ENCODE data around the gene NUMBL.

The NUMBL gene

GRCh38 chr19:40671404-40671803, 19.0 kb downstream of the NUMBL start:
- Mint-ChIP-seq H3K9me3 (peaks cover 3% of the 10 kb centered on the region), H3K36me3 (ENCODE audit: low read depth) (peaks cover 48% of the 10 kb centered on the region), H3K27me3 (ENCODE audit: low read depth) (no peaks in the 10 kb centered on the region), H3K4me3 (no peak overlapping the region), H3K27ac (no peak overlapping the region), H3K4me1 (no peaks in the 10 kb centered on the region)
- TF ChIP-seq CTCF (IDR thresholded peaks at IDR 0.05; ENCODE audit: unreplicated experiment in 3 of 3): no peak

- Mint-ChIP-seq H3K4me3 (no peak overlapping the region), H3K4me1 (no peaks in the 10 kb centered on the region), H3K27ac (no peak overlapping the region), H3K9me3 (peaks cover 3% of the 10 kb centered on the region), H3K36me3 (ENCODE audit: low read depth) (peaks cover 44% of the 10 kb centered on the region), H3K27me3 (ENCODE audit: low read depth) (no peaks in the 10 kb centered on the region)
- no peak for TF ChIP-seq CTCF (IDR thresholded peaks at IDR 0.05; ENCODE audit: unreplicated experiment in 3 of 3)
Measured at GRCh38 chr19:40668991-40669614, 21.3 kb downstream of the NUMBL start.

- H3K4me3 Mint-ChIP-seq: no peak overlapping the region
- H3K4me1 Mint-ChIP-seq: peaks cover 9% of the 10 kb centered on the region
- no peak overlapping the region for H3K27ac Mint-ChIP-seq
- TF ChIP-seq CTCF (IDR thresholded peaks at IDR 0.05; ENCODE audit: unreplicated experiment in 3 of 3): no peak
- peaks cover 44% of the 10 kb centered on the region for H3K36me3 Mint-ChIP-seq (ENCODE audit: low read depth)
- peaks cover 3% of the 10 kb centered on the region for H3K9me3 Mint-ChIP-seq
- H3K27me3 Mint-ChIP-seq (ENCODE audit: low read depth): peaks cover 4% of the 10 kb centered on the region
Measured at GRCh38 chr19:40667602-40668001, 22.8 kb downstream of the NUMBL start.

DNA sequence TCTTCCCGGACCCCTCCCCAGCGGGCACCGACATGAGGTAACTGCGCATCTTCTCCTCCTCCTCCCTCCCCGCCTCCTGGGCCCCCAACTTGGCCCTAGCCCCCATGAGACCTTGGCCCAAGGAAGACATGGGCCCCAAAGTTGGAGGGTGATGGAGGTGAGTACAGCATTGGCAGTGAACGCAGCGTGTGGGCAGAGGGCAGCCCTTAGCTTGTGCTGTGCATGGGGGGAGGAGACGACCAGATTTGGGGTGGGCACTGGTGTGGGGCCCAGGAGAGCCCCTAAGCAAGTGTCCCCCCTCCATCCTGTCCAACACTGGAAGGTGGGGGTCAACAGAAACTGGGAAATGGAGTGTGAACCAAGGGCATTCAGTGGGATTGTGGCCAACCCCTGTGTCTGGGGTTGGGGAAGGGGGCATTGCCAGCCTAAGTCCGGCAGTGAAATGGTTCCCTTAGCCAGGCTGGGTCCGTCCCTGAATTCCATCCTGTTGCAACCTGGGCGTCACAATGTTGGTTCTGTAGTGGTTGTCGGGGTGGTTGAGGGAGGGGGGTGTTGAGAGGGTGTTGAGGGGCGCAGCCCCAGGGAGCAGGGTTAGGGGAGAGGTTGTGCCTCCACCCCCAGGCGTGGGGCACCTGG, 23.5 kb downstream of the NUMBL start:
- Mint-ChIP-seq H3K36me3 (ENCODE audit: low read depth) (peaks cover 44% of the 10 kb centered on the region), H3K9me3 (peaks cover 3% of the 10 kb centered on the region), H3K27me3 (ENCODE audit: low read depth) (peaks cover 4% of the 10 kb centered on the region), H3K4me3 (peak overlapping the region in 1 of 3 experiments; percentile 23), H3K4me1 (peaks cover 9% of the 10 kb centered on the region), H3K27ac (no peak overlapping the region)
- no peak for TF ChIP-seq CTCF (IDR thresholded peaks at IDR 0.05; ENCODE audit: unreplicated experiment in 3 of 3)

GRCh38 chr19:40663695-40664692, 26.5 kb downstream of the NUMBL start:
- no peak for TF ChIP-seq CTCF (IDR thresholded peaks at IDR 0.05; ENCODE audit: unreplicated experiment in 3 of 3)
- H3K27ac Mint-ChIP-seq: peak overlapping the region; percentile 96 to 98 (median 98)
- peaks cover 16% of the 10 kb centered on the region for H3K36me3 Mint-ChIP-seq (ENCODE audit: low read depth)
- H3K27me3 Mint-ChIP-seq (ENCODE audit: low read depth): peaks cover 8% of the 10 kb centered on the region
- peaks cover 9% of the 10 kb centered on the region for H3K4me1 Mint-ChIP-seq
- no peaks in the 10 kb centered on the region for H3K9me3 Mint-ChIP-seq
- H3K4me3 Mint-ChIP-seq: peak overlapping the region; percentile 82 to 86 (median 82)

Measured in nephron (organoid).